Small intestine (tissue), 7 donors: ENCODE data around the gene ATP8A2. TPM values are rescaled to one million over a fixed set of nuclear protein-coding genes. Genes with fewer than 3 reads are reported as not detected.

Experiments used
- DNase-seq, 2 donors: peaks; one replicate each; pipeline versions ENCODE4 v3.0.0 to v3.0.0-alpha.2; 2013
- FAIRE-seq: peaks from 2 replicates; lab custom pipeline; 2012; peaks lifted over from hg19 to GRCh38; lab: Jason Lieb, UNC
- H3K27ac ChIP-seq, 3 donors: one replicate each; pipeline ENCODE4 v1.5.1; 2013; ENCODE audit warnings: low read length in 2 of 3, mild to moderate bottlenecking in 2 of 3, control low read depth in 1 of 3, inconsistent platforms in 1 of 3, low read depth in 1 of 3, moderate library complexity in 1 of 3
- H3K27me3 ChIP-seq, 3 donors: one replicate each; pipeline ENCODE4 v1.6.1; 2013; ENCODE audit warnings: low read length in 3 of 3, inconsistent platforms in 1 of 3; ENCODE audit not compliant: control insufficient read depth in 3 of 3, insufficient read depth in 3 of 3
- H3K36me3 ChIP-seq, 3 donors: one replicate each; pipeline ENCODE4 v1.6.1; 2013; ENCODE audit warnings: low read length in 3 of 3, inconsistent platforms in 1 of 3, low read depth in 1 of 3, mild to moderate bottlenecking in 1 of 3, moderate library complexity in 1 of 3; ENCODE audit not compliant: control insufficient read depth in 3 of 3, insufficient read depth in 2 of 3
- H3K4me1 ChIP-seq, 3 donors: one replicate each; pipeline ENCODE4 v1.6.1; 2013; ENCODE audit warnings: low read length in 2 of 3, inconsistent platforms in 1 of 3, low read depth in 1 of 3, mild to moderate bottlenecking in 1 of 3, moderate library complexity in 1 of 3; ENCODE audit not compliant: control insufficient read depth in 3 of 3, insufficient read depth in 2 of 3
- H3K4me3 ChIP-seq, 3 donors: one replicate each; pipeline ENCODE4 v1.5.1; 2013; ENCODE audit warnings: low read length in 3 of 3, control low read depth in 1 of 3, inconsistent platforms in 1 of 3, low read depth in 1 of 3, mild to moderate bottlenecking in 1 of 3, moderate library complexity in 1 of 3
- H3K9me3 ChIP-seq, 2 donors: one replicate each; pipeline ENCODE4 v1.6.1; 2013; ENCODE audit warnings: low read depth in 1 of 2, low read length in 1 of 2; ENCODE audit not compliant: control insufficient read depth in 2 of 2, insufficient read depth in 1 of 2
- WGBS, 3 donors: extraction: QIAGEN DNeasy Blood & Tissue Kit; methylation state at CpG; one replicate each; pipeline ENCODE4 v1.1.7; 2013; 5-methylcytosine and 5-hydroxymethylcytosine counted together
- polyA plus RNA-seq, 4 donors: library from polyadenylated mRNA; stranded (reverse) in 3 of 4; unstranded in 1 of 4; fragments of 200-250 nt in 3 of 4; fragments of 120-200 nt in 1 of 4; gene quantifications; one replicate each; pipeline versions ENCODE4 v1.2.1 to v1.2.3, GENCODE V29; 2013
- donor health status: healthy with polysubstance abuse.
- donor health status: control.
- donor health status: control.
- donor health status: Bipolar disorder and iron deficiency.
- donor health status: healthy.

ATP8A2 gene
- polyA plus RNA-seq, 4 donors, result 0.72 to 0.79 TPM; not detected in 2

- peak overlapping the region in 1 of 3 donors; percentile 51 for H3K27ac ChIP-seq
- no peaks in the 10 kb centered on the region for H3K9me3 ChIP-seq
- H3K27me3 ChIP-seq, result no peaks in the 10 kb centered on the region
- no peaks in the 10 kb centered on the region for H3K4me1 ChIP-seq
- DNase-seq, result no peak
- H3K36me3 ChIP-seq, result no peaks in the 10 kb centered on the region
- no peak for FAIRE-seq
- no peak overlapping the region for H3K4me3 ChIP-seq
- 82 to 91% (median 89%) methylated on average over 11 of the region's 11 CpGs for WGBS, 3 donors
These were observed 499.8 kb downstream of the ATP8A2 start for GRCh38 chr13:25871389-25872125.

- H3K9me3 ChIP-seq, result no peaks in the 10 kb centered on the region
- DNase-seq (no peak), FAIRE-seq (no peak)
- 73 to 87% (median 80%) methylated on average over 7 of the region's 7 CpGs for whole genome bisulfite sequencing, 3 donors
- no peak overlapping the region for H3K4me3 ChIP-seq
- no peaks in the 10 kb centered on the region for H3K27me3 ChIP-seq
- no peaks in the 10 kb centered on the region for H3K4me1 ChIP-seq
- H3K27ac ChIP-seq, result no peak overlapping the region
- no peaks in the 10 kb centered on the region for H3K36me3 ChIP-seq
These were observed 500.9 kb downstream of the ATP8A2 start for GRCh38 chr13:25872481-25873241.

GRCh38 chr13:25873242-25873612 is 501.5 kb downstream of the ATP8A2 start:
- 68 to 88% (median 77%) methylated on average over 2 of the region's 2 CpGs for WGBS, 3 donors
- FAIRE-seq, result no peak
- H3K27ac ChIP-seq, result no peak overlapping the region
- no peaks in the 10 kb centered on the region for H3K27me3 ChIP-seq
- H3K4me3 ChIP-seq, result no peak overlapping the region
- no peaks in the 10 kb centered on the region for H3K9me3 ChIP-seq
- no peaks in the 10 kb centered on the region for H3K36me3 ChIP-seq
- no peaks in the 10 kb centered on the region for H3K4me1 ChIP-seq
- DNase-seq, result no peak

GRCh38 chr13:25874064-25874737 is 502.4 kb downstream of the ATP8A2 start:
- FAIRE-seq (no peak), DNase-seq (no peak)
- Histone ChIP-seq H3K4me3 (no peak overlapping the region), H3K4me1 (no peaks in the 10 kb centered on the region), H3K27ac (no peak overlapping the region), H3K36me3 (no peaks in the 10 kb centered on the region), H3K9me3 (no peaks in the 10 kb centered on the region), H3K27me3 (no peaks in the 10 kb centered on the region)
- 78 to 81% (median 78%) methylated on average over 11 of the region's 11 CpGs for WGBS, 3 donors

DNA sequence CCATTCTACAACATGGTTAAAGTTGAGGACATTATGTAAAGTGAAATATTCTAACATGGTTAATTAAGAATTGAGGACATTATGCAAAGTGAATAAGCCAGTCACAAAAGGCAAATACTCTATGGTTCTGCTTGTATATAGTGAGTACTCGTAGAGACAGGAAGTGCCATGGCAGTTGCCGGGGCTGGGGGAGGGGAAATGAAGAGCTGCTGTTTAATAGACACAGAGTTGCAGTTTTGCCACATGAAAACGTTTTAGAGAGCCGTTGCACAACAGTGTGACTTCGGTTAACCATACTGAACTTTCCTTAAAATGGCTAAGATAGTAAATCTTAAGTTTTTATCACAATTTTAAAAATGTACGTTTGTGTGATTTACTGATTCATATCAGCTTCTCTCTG is 503.1 kb downstream of the ATP8A2 start:
- WGBS, 3 donors, result 52 to 71% (median 57%) methylated on average over 6 of the region's 6 CpGs
- DNase-seq (peak in 1 of 2 donors; percentile 21), FAIRE-seq (no peak)
- no peaks in the 10 kb centered on the region for H3K36me3 ChIP-seq
- H3K27me3 ChIP-seq, result no peaks in the 10 kb centered on the region
- no peaks in the 10 kb centered on the region for H3K4me1 ChIP-seq
- H3K4me3 ChIP-seq, result no peak overlapping the region
- no peaks in the 10 kb centered on the region for H3K9me3 ChIP-seq
- H3K27ac ChIP-seq, result no peak overlapping the region

DNA sequence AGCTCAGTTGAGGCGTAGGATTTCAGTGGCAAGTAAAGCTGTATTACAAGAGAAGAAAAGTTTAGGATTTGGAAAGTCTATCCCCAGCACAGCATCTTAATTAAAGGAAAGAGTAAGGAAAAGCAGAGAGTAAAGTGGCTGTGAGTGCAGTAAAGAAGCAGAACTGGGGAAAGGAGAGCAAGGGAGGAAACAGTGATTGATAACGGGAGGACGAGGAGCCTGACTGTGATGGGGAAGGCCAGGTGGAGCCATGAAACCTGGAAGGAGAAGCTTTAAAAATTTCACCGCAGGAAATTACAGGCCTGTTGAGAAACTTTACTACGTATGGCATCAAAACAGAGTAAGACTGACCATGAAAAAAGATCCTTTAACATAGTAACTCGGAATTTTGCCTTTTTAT is 504.5 kb downstream of the ATP8A2 start:
- no peaks in the 10 kb centered on the region for H3K4me1 ChIP-seq
- no peaks in the 10 kb centered on the region for H3K27me3 ChIP-seq
- DNase-seq (no peak), FAIRE-seq (no peak)
- no peak overlapping the region for H3K27ac ChIP-seq
- H3K36me3 ChIP-seq, result no peaks in the 10 kb centered on the region
- H3K9me3 ChIP-seq, result no peaks in the 10 kb centered on the region
- no peak overlapping the region for H3K4me3 ChIP-seq
- 84 to 88% (median 85%) methylated on average over 6 of the region's 6 CpGs for WGBS, 3 donors

DNA sequence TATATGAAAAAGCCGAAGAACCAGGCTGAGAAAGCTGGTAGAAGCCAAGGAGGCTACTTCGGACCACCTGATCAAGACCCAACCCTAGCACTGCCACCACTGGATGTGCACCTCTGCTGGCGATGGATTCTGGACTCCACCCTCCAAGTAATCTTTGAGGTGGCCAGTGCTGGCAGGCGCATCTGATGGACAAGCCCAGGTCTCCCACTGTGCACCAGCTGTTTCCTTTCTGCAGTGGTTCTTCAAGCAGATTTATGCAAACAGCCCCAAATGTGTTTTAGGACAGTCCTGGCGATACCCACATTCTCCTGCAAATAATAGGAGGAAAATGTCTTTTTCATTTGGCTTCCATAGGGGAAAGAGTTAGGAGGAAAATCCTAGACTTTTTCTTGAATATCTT is 507.7 kb downstream of the ATP8A2 start:
- Histone ChIP-seq H3K27me3 (no peaks in the 10 kb centered on the region), H3K36me3 (no peaks in the 10 kb centered on the region), H3K4me1 (no peaks in the 10 kb centered on the region), H3K4me3 (no peak overlapping the region), H3K27ac (no peak overlapping the region), H3K9me3 (no peaks in the 10 kb centered on the region)
- no peak for DNase-seq
- no peak for FAIRE-seq
- WGBS, 3 donors, result 83 to 90% (median 87%) methylated on average over 5 of the region's 5 CpGs

DNA sequence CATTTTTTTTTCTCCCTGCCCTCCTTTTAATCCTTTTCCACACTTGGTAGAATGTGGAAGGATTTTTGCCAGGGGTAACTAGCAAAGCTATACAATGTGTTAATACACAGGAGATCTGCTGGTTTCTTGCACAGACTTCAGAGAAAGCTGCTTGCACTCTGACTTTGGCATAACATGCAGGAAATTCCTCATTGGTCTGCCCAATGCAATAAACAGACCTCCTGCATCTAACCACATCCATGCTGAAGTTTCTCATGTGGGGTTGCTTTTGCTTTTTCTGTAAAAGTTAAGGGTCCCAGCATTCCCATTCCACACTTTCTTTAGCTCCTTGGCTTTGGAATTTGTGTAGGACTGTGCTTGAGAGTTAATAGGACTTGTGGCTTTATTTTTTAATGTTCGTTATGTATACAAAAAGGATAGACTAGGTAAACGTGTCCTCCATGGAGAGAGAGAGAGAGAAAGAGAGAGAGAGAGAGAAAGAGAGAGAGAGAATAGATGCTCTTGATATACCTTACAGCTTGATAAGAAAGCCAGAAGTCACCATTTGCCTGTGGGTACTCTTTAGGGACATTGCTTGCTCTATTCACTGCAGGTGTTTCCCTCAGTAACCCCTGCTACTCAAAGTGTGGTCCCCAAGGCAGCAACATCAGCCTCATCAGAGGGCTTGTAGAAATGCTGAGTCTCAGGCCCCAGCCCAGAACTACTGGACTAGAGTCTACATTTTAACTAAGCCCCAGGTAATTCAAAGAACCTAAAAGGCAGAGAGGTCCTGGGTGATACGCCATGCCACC is 509.6 kb downstream of the ATP8A2 start:
- FAIRE-seq (no peak), DNase-seq (no peak)
- Histone ChIP-seq H3K4me3 (no peak overlapping the region), H3K27ac (no peak overlapping the region), H3K36me3 (no peaks in the 10 kb centered on the region), H3K4me1 (no peaks in the 10 kb centered on the region), H3K27me3 (no peaks in the 10 kb centered on the region), H3K9me3 (no peaks in the 10 kb centered on the region)
- 70 to 74% (median 73%) methylated on average over 3 of the region's 3 CpGs for WGBS, 3 donors
